Right kidney (tissue), 1 donor: ENCODE results near the gene KLHDC7A.

Experiments
- DNase-seq: peaks from one replicate; pipeline ENCODE4 v3.0.0-alpha.2; 2016

KLHDC7A gene

DNA sequence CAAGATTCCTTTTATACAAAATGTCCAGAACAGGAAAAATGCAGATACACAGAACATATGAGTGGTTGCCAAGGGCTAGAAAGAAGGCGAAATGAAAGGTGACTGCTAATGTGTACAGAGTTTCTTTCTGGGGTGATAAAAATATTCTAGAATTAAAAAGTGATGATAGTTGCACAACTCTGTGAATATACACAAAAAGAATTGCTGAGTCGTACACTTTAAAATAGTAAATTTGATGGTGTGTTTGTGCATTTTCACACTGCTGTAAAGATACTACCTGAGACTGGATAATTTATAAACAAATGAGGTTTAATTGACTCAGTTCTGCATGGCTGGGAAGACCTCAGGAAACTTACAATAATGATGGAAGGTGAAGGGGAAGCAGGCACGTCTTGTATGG, 23.9 kb downstream of the KLHDC7A start:
- DNase-seq: no peak

DNA sequence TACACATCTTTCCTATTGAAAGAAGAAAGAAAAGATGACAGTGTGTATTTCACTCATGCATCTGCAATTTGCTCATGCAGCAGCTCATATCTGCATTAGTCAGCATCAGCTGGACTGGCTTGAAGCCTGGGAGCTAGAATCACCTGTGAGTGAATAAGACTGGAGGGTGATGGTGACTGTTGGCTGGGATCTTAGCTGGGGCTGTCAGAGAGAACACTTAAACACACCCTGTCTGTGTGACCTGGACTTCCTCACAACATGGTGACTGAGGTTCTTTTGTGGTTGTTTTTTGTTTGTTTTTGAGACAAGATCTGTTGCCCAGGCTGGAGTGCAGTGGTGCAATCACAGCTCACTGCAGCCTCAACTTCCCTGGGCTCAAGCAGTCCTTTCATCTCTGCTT, 24.9 kb downstream of the KLHDC7A start:
- no peak for DNase-seq

GRCh38 chr1:18508084-18508483, 27.4 kb downstream of the KLHDC7A start:
- no peak for DNase-seq

GRCh38 chr1:18511149-18511873, 30.6 kb downstream of the KLHDC7A start:
- DNase-seq: no peak

GRCh38 chr1:18511874-18512150, 31.1 kb downstream of the KLHDC7A start:
- no peak for DNase-seq

- no peak for DNase-seq
These were observed 32.2 kb downstream of the KLHDC7A start for GRCh38 chr1:18512883-18513282.

- DNase-seq: no peak
These were observed 33.3 kb downstream of the KLHDC7A start for GRCh38 chr1:18513995-18514394.

GRCh38 chr1:18515120-18515667, 34.5 kb downstream of the KLHDC7A start:
- no peak for DNase-seq

DNA sequence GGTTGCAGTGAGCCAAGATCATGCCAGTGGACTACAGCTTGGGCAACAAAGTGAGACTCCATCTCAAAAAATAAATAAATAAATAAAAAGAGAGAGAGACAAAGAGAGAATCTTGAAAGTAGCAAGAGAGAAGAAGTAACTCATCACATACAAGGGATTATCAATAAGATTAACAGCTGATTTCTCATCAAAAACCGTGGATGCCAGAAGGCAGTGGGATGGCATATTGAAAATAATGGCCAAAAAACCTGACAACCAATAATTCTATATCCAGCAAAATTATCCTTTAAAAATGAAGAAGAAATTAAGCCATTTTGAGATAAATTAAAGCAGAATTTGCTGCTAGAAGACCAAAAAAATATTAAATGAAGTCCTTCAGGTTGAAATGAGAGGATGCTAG, 35.7 kb downstream of the KLHDC7A start:
- DNase-seq: no peak

DNA sequence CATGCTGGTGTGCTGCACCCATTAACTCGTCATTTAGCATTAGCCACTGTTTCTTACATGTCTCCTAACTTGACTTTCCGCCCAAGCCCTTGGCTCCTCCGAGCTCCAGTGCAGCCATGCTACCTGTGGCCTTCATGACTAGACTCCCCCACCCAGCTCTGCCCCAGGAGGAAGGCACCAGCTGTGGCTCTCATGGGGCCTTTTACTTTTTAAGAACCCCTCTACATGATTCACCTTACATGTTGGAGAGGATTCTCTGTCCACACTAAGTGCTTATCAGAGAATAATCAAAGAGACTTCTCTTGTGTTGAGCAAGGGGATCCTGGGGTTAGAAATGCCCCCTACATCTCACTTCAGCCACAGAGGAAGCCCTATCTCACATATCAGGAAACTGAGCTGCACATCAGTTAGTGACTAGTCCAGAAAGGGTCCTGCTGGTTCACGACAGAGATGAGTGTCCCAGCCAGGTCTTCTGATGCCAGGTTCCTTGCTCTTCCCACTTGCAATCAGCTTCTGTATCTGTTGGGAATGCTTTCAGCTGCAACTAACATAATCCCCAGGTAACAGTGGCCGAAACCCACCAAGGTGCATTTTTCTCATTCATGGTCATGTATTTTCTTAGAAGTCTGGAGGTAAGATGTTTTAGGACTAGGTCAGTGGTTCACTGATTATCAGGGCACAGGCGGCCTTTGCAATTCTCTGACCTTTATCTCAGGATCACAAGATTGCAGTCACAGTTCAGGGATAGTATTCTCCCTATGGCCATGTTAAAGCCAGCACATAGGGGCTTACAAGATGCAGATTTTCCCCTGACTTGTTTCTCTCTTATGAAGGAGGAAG, 45.9 kb downstream of the KLHDC7A start:
- no peak for DNase-seq

DNA sequence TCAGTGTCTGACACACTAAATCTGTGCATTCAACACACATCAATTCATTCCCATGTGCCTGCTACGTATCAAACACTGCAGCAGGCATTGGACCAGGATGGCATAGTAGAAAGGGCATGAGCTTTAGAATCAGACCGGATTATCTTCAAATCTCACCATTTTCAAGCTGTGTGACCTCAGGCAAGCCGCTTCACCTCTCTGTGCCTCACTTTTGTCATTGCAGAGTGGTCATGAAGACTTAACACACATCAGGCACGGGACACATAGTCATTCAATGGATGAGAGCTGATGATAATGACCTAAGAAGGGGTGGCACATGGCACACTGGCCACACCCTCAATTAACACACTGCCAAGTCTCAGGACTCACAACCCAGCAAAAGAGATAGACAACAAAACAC, 46.8 kb downstream of the KLHDC7A start:
- DNase-seq: no peak

DNA sequence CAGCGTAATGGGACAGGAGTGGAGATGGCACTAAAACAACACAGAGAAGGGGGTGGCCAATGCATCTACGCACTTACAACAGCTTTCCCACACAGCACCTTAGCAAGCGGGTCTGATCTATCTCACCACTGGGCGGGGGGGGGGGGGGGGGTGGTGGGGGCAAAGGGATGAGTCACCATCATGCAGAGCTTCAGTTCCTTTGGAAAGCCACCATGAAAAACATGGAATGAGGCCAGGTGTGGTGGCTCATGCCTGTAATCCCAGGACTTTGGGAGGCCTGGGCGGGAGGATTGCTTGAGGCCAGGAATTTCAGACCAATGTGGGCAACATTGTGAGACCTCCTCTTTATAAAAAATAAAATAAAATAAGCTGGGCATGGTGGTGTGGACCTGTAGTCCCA, 47.2 kb downstream of the KLHDC7A start:
- no peak for DNase-seq

DNA sequence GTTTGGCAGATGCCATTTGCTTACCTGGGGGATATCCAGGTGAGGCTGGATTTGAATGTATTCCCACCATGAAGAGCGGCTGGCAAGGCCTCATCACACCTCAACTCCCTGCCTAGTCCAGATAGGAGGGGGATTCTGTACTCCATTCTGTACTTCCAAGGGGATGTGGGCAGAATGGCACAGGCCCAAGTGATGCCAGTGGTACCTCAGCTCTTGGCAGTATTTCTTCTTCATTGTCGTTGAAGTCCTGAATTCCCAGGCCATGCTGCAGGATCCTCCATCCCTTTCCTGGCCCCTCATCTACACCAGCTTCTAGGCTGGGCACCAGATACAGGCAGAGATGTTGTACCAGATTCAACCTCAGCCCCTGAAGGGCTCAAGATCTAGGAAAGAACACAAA, 47.9 kb downstream of the KLHDC7A start:
- DNase-seq: no peak

GRCh38 chr1:18529714-18530113, 49.0 kb downstream of the KLHDC7A start:
- no peak for DNase-seq

DNA sequence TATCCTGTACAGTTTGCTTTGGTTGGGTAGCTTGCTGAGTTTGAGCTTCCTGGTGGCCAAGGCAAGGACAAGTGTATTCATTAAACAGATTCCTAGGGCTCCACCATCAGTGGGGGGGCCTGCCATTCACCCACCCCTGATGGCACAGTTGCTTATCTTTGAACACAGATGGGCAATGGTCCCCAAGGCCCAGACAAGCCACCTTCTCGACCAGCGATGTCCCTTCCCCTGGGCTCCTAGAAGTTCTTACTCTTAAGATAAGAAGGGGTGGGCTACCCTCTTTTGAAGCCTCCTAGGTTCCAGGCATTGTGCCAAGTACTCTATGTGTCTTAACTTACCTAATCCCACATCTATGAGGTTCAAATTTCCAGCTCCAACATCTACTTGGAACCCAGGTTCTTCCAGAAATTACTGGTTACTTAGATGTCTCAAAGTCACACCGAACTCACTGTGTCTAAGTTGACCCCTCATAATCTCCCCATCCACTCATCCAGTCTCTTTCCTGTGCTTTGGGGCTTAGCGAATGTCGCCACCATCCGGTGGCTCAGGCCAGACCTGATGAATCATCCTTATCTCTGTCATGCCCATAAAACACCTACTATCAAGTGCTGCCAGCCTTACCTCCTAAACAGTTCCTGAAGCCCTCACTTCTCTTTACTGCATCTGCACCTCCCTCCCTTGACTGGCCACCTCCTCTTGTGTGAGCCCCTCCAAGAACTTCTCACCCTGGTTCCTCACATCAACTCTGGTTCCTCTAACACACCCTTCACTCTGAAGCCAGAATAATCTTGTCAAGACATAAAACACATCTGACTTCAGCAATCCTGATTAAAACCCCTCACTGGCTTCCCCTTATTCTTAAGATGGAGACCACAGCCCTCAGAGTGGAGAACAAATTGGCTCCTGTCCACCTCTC, 50.1 kb downstream of the KLHDC7A start:
- DNase-seq: no peak

DNA sequence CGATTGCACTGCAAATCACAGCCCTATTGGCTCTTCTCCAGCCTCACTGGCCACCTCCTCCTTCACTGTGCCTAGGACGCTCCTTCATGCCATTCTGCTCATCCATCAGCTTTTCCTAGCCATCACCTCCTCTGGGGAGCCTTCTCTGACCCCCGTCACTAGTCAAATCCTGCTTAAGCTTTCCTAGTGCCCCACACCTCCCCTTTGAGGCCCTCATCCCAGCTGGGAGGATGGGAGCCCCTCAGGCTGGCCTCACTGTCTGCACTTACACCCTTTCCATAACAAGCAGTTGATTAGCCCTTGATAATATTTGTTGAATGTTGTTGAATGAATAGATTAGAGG, 50.7 kb downstream of the KLHDC7A start:
- no peak for DNase-seq

DNA sequence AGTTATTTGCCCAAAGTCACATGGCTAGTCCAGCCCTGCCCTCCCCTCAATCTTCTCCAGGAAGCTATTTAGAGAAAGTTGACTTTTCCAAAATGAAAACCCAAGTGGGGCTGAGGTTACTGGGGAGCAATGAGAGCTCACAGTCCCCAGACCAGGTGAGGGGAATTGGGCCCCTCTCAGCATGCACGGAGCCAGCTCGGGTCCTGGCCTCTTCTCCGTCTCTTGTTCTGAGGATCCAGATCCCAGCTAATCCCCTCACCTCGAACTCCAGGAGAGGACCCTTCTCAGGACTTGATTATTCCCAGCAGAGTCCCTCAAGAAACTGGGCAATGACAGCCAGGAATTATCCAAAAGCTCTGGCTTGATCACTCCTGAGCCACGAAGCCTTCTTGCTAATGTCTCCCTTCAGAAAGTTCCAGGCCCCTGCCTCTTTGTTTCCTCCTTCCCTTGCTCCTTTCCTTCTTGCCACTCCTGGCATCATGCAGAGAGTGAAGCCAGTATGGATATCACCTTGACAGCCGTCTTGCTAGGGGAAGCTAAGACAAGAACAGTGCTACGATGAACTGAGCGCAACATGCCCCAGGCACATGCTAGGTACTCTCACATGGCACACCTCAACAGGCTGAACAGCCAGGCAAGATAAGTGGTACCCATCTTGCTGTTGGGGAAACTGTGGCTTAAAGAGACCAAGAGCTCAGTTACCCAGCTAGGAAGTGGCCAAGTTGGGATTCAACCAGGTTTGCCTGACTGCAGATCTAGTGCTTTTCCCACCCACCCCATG, 51.9 kb downstream of the KLHDC7A start:
- DNase-seq: no peak

GRCh38 chr1:18533259-18533658, 52.5 kb downstream of the KLHDC7A start:
- DNase-seq: no peak

DNA sequence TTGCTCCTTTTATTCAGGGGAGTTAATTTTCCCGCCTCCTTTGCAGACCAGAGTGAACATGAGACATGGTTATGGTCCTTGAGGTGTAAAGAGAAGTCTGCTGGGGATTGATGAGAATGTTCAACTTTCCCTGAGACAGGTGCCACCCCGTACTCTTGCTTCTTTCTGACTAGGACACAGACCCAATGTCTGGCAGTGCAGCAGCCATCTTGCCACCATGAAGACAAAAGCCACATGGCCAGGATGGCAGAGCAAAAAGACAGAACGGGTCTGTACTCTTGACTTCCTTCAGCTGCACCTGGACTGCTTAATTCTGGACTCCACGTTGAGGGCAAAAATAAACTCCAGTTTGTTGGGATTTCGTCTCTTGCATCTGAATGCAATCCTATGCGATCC, 54.1 kb downstream of the KLHDC7A start:
- DNase-seq: no peak
